ENCODE measurements around the gene LYAR. TPM values are rescaled to one million over a fixed set of nuclear protein-coding genes. Genes with fewer than 3 reads are reported as not detected.
A peak's percentile ranks its signal among the peaks of the same experiment; 100 is the strongest.
"Not testable (repeated sequence)": the region's sequence is repeated elsewhere in the genome, so short reads cannot be mapped to it uniquely, and the experiment has no call there.

LYAR gene
- total RNA-seq, 1 experiment from 2014 or later, result 49.3 TPM

DNA sequence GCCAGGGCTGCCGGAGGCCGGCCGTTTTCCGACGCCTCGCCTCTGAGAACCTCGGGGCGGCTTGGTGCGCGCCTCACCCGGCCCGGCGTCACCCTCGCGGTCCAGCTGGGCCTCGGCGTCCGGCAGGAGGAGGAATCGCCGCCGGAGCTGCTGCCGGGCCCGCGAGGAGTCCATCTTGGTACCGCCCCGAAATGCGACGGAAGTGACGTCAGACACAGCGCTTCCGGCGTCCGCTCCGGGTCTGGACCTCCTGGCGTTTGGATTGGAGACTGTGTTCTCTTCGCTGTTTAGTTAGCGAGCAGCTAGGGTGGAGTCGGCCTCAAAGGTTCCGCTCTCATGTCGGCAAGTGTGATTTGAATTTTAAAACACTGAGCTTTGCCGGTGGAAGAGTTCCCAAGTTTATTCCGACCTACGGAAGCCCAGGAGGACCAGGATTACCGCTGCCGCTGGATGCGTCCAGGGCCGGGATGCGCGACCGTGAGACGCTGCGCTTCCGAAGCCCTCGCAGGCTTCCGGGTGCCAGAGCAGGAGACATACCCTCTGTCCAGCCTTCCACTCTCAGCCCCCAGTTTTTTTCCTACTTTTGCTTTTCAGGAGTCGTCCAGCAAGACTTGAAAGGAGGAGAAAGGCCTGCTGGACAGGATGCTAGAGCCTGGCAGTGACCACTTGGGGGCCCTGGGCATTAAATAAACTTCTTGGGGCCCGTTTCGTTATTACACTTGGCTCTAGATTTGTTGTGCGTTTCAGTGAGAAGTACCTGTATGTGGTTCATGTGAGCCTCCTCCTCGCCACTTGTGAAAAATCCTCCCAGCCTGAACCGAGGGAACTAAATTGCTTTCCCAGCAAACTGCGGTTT, 41.7 kb downstream of the LYAR start, which contains the start of gene TMEM128:
TSS of gene TMEM128 (minus strand) at position 195 of the 856 bp plus-strand sequence. CDS start at position 174, 21 bp downstream.
- H3K27ac ChIP-seq (ENCODE audit: low read depth, low read length, poor library complexity, severe bottlenecking), result peak within 1 kb of the TSS; percentile 92
- POLR2A ChIA-PET (ENCODE audit: low non-redundant PET), result no interaction called here
- no peaks in the 10 kb centered on the region for H3K9me3 ChIP-seq (ENCODE audit: low read depth, low read length, poor library complexity, severe bottlenecking)
- no peaks in the 10 kb centered on the region for H3K27me3 ChIP-seq (replicated peaks; ENCODE audit: insufficient read depth, low read depth, low read length, poor library complexity)
- CTCF ChIA-PET, result interaction anchor here (0.6 kb wide), 1 partner anchor 139 kb away, joined by 4 read pairs; no protein-coding TSS in a partner anchor
- intact Hi-C loops (cut with micrococcal nuclease; ENCODE audit: unreplicated experiment), result no loop called here
- TSS peak; percentile 97 for BruUV-seq (replicated peaks)
- TF ChIP-seq, protein P1, sequence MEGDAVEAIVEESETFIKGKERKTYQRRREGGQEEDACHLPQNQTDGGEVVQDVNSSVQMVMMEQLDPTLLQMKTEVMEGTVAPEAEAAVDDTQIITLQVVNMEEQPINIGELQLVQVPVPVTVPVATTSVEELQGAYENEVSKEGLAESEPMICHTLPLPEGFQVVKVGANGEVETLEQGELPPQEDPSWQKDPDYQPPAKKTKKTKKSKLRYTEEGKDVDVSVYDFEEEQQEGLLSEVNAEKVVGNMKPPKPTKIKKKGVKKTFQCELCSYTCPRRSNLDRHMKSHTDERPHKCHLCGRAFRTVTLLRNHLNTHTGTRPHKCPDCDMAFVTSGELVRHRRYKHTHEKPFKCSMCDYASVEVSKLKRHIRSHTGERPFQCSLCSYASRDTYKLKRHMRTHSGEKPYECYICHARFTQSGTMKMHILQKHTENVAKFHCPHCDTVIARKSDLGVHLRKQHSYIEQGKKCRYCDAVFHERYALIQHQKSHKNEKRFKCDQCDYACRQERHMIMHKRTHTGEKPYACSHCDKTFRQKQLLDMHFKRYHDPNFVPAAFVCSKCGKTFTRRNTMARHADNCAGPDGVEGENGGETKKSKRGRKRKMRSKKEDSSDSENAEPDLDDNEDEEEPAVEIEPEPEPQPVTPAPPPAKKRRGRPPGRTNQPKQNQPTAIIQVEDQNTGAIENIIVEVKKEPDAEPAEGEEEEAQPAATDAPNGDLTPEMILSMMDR (conservative IDR thresholded peaks at IDR 0.05; ENCODE audit: low read depth, low read length), result no peak
- no peak for TF ChIP-seq EZH2 (IDR thresholded peaks at IDR 0.05; ENCODE audit: borderline replicate concordance, low read depth, low read length, poor library complexity, severe bottlenecking)
- peak within 1 kb of the TSS; percentile 87 for H3K4me3 ChIP-seq (ENCODE audit: low read depth, low read length, poor library complexity, severe bottlenecking)
- DNase-seq (ENCODE audit: low spot score), result peak; percentile 95
- peaks cover 4% of the 10 kb centered on the region for H3K4me1 ChIP-seq (ENCODE audit: insufficient read depth, low read length, poor library complexity, severe bottlenecking)
- peaks cover 16% of the 10 kb centered on the region for H3K36me3 ChIP-seq (ENCODE audit: insufficient read depth, low read length, poor library complexity, severe bottlenecking)

DNA sequence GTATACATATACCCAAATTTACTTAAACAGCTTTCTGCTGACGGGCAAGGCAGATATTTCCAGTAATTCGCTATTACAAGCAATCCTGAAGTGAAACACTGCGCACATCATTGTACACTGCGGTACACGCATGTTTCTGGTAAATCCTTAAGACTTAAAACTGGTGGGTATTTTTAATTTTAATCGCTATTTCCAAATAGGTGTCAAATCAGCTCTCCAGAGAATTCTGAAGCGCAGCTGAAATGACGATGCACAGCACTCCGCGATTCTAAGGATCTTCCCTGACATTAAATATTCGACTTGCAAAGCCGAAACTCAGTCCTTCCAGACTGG, 42.3 kb downstream of the LYAR start:
- POLR2A ChIA-PET (ENCODE audit: low non-redundant PET), result no interaction called here
- TSS peak; percentile 74 for BruUV-seq (replicated peaks)
- intact Hi-C loops (cut with micrococcal nuclease; ENCODE audit: unreplicated experiment), result no loop called here

DNA sequence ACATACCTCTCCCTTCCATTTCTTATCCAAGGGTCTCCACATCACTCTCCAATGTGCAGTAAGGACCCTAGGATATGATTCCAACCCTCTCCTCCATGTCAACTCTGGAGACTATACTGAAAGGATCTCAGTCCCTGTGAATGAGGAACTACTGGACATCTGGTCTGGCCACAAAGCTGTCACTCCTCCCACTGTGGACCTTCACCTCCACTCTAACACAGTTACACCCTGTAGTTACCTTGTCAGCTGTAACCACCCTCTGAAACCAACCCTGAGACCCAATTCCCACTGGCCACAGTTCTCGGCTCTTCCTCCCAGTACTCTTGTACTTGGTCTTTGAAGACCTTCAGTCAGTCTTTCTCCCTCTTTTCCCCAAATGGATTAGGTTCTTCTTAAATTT, 44.8 kb downstream of the LYAR start:
- no peaks in the 10 kb centered on the region for H3K27me3 ChIP-seq (replicated peaks; ENCODE audit: insufficient read depth, low read depth, low read length, poor library complexity)
- peaks cover 25% of the 10 kb centered on the region for H3K36me3 ChIP-seq (ENCODE audit: insufficient read depth, low read length, poor library complexity, severe bottlenecking)
- H3K9me3 ChIP-seq (ENCODE audit: low read depth, low read length, poor library complexity, severe bottlenecking), result no peaks in the 10 kb centered on the region
- POLR2A ChIA-PET (ENCODE audit: low non-redundant PET), result no interaction called here
- H3K4me1 ChIP-seq (ENCODE audit: insufficient read depth, low read length, poor library complexity, severe bottlenecking), result peaks cover 4% of the 10 kb centered on the region
- H3K4me3 ChIP-seq (ENCODE audit: low read depth, low read length, poor library complexity, severe bottlenecking), result no peak overlapping the region
- no peak overlapping the region for H3K27ac ChIP-seq (ENCODE audit: low read depth, low read length, poor library complexity, severe bottlenecking)
- TF ChIP-seq EZH2 (IDR thresholded peaks at IDR 0.05; ENCODE audit: borderline replicate concordance, low read depth, low read length, poor library complexity, severe bottlenecking), result no peak
- TF ChIP-seq, protein P1 (conservative IDR thresholded peaks at IDR 0.05; ENCODE audit: low read depth, low read length), result no peak
- CTCF ChIA-PET, result no interaction called here
- BruUV-seq (replicated peaks), result no TSS peak
- intact Hi-C loops (cut with micrococcal nuclease; ENCODE audit: unreplicated experiment), result no loop called here
- no peak for DNase-seq (ENCODE audit: low spot score)

More for the DNA sequence above, 42.3 kb downstream of the LYAR start:
- Histone ChIP-seq H3K27ac (ENCODE audit: low read depth, low read length, poor library complexity, severe bottlenecking) (peak overlapping the region; percentile 92), H3K4me1 (ENCODE audit: insufficient read depth, low read length, poor library complexity, severe bottlenecking) (peaks cover 4% of the 10 kb centered on the region), H3K4me3 (ENCODE audit: low read depth, low read length, poor library complexity, severe bottlenecking) (peak overlapping the region; percentile 87), H3K36me3 (ENCODE audit: insufficient read depth, low read length, poor library complexity, severe bottlenecking) (peaks cover 16% of the 10 kb centered on the region), H3K27me3 (replicated peaks; ENCODE audit: insufficient read depth, low read depth, low read length, poor library complexity) (no peaks in the 10 kb centered on the region), H3K9me3 (ENCODE audit: low read depth, low read length, poor library complexity, severe bottlenecking) (no peaks in the 10 kb centered on the region)
- TF ChIP-seq, protein P1 (conservative IDR thresholded peaks at IDR 0.05; ENCODE audit: low read depth, low read length), result no peak
- TF ChIP-seq EZH2 (IDR thresholded peaks at IDR 0.05; ENCODE audit: borderline replicate concordance, low read depth, low read length, poor library complexity, severe bottlenecking), result no peak
- CTCF ChIA-PET, result no interaction called here
- no peak for DNase-seq (ENCODE audit: low spot score)

- H3K4me1 ChIP-seq (ENCODE audit: insufficient read depth, low read length, poor library complexity, severe bottlenecking); H3K9me3 ChIP-seq (ENCODE audit: low read depth, low read length, poor library complexity, severe bottlenecking); DNase-seq (ENCODE audit: low spot score); CTCF ChIA-PET; H3K27ac ChIP-seq (ENCODE audit: low read depth, low read length, poor library complexity, severe bottlenecking); intact Hi-C loops (cut with micrococcal nuclease; ENCODE audit: unreplicated experiment); H3K27me3 ChIP-seq (replicated peaks; ENCODE audit: insufficient read depth, low read depth, low read length, poor library complexity); H3K4me3 ChIP-seq (ENCODE audit: low read depth, low read length, poor library complexity, severe bottlenecking); POLR2A ChIA-PET (ENCODE audit: low non-redundant PET); BruUV-seq (replicated peaks): not testable (repeated sequence)
- H3K36me3 ChIP-seq (ENCODE audit: insufficient read depth, low read length, poor library complexity, severe bottlenecking), result peaks cover 30% of the 10 kb centered on the region
Observed at GRCh38 chr4:4239551-4239950, 50.4 kb downstream of the LYAR start.

All from A673 (cell line).